WTC11 (cell line): Measurements from ENCODE around the gene CACNA2D1. TPM values are rescaled to one million over a fixed set of nuclear protein-coding genes. Genes with fewer than 3 reads are reported as not detected.

Experiments used
- ATAC-seq: fragments of 200-7000 bp; cut with Tn5 transposase; 2 replicates; pipeline ENCODE4 v1.10.0; 2021; ENCODE audit warnings: mild to moderate bottlenecking, moderate library complexity
- CTCF ChIA-PET: fragments of 300-600 bp; sonication (Branson Sonifier 250); formaldehyde crosslinking; loops from one replicate; lab custom pipeline; 2021; ENCODE audit warnings: antibody characterized with exemption; lab: Charles Lee
- POLR2A ChIA-PET: fragments of 350-600 bp; sonication (Branson Sonifier 250); formaldehyde crosslinking; loops from one replicate; lab custom pipeline; 2021; ENCODE audit warnings: antibody characterized with exemption; lab: Charles Lee
- DNase-seq: peaks from one replicate; pipeline ENCODE4 v3.0.0; 2021; ENCODE audit warnings: low spot score
- H3K27ac Mint-ChIP-seq: 2 replicates; pipeline ENCODE4 v1.8.0; 2021; ENCODE audit warnings: mixed read lengths
- H3K27me3 Mint-ChIP-seq: 2 replicates; pipeline ENCODE4 v1.8.0; 2021; ENCODE audit warnings: low read depth, mild to moderate bottlenecking, moderate library complexity, mixed read lengths
- H3K36me3 Mint-ChIP-seq: 2 replicates; pipeline ENCODE4 v1.8.0; 2021; ENCODE audit warnings: mixed read lengths
- H3K4me1 Mint-ChIP-seq: 2 replicates; pipeline ENCODE4 v1.8.0; 2022; ENCODE audit warnings: mixed read lengths
- H3K4me3 Mint-ChIP-seq: 2 replicates; pipeline ENCODE4 v1.8.0; 2021; ENCODE audit warnings: mild to moderate bottlenecking, moderate library complexity, mixed read lengths
- H3K9me3 Mint-ChIP-seq: 2 replicates; pipeline ENCODE4 v1.8.0; 2021; ENCODE audit warnings: mixed read lengths
- JAZF1 ChIP-seq: fragments of 250-450 bp; sonication (Bioruptor Pico); IDR thresholded peaks from 2 replicates; pipeline ENCODE4 v1.9.0; 2021; ENCODE audit warnings: moderate library complexity, mild to moderate bottlenecking, inconsistent platforms
- NR1H2 ChIP-seq: sonication (generic); formaldehyde crosslinking; IDR thresholded peaks from 2 replicates; pipeline ENCODE4 v1.9.0; 2021; ENCODE audit warnings: mild to moderate bottlenecking, moderate library complexity, missing genetic modification reagents
- NR2C2 ChIP-seq: sonication (generic); formaldehyde crosslinking; IDR thresholded peaks from 2 replicates; pipeline ENCODE4 v1.8.0; 2022; ENCODE audit warnings: mild to moderate bottlenecking, missing genetic modification reagents
- SP1 ChIP-seq: sonication (generic); formaldehyde crosslinking; conservative IDR thresholded peaks from 2 replicates; pipeline ENCODE4 v1.8.1; 2022; ENCODE audit warnings: missing genetic modification reagents
- ZNF396 ChIP-seq: fragments of 250-450 bp; sonication (Bioruptor Pico); IDR thresholded peaks from 2 replicates; pipeline ENCODE4 v1.8.0; 2021; ENCODE audit warnings: mild to moderate bottlenecking, moderate library complexity, borderline replicate concordance
- ZNF416 ChIP-seq: fragments of 250-450 bp; sonication (Bioruptor Pico); IDR thresholded peaks from 2 replicates; pipeline ENCODE4 v1.9.0; 2021; ENCODE audit warnings: mild to moderate bottlenecking, inconsistent platforms
- total RNA-seq: library from RNA; stranded (reverse); gene quantifications from 3 replicates; pipeline ENCODE4 v1.2.3, GENCODE V29; 2021
- TF ChIP-seq, protein P1 (sequence below): fragments of 250-450 bp; sonication (Bioruptor Pico); IDR thresholded peaks from 2 replicates; pipeline ENCODE4 v1.9.0; 2021; ENCODE audit warnings: mild to moderate bottlenecking
- TF ChIP-seq, protein P2 (sequence below): sonication (generic); formaldehyde crosslinking; IDR thresholded peaks from 2 replicates; pipeline ENCODE4 v1.8.1; 2023; ENCODE audit warnings: mild to moderate bottlenecking, missing genetic modification reagents
- TF ChIP-seq, protein P3 (sequence below): fragments of 200-600 bp; IDR thresholded peaks from 2 replicates; pipeline ENCODE4 v1.8.0; 2022; ENCODE audit warnings: antibody characterized with exemption
- TF ChIP-seq, protein P4 (sequence below): sonication (generic); formaldehyde crosslinking; IDR thresholded peaks from 2 replicates; pipeline ENCODE4 v1.8.1; 2023; ENCODE audit warnings: mild to moderate bottlenecking, missing genetic modification reagents, moderate library complexity
- TF ChIP-seq, protein P5 (sequence below): sonication (generic); formaldehyde crosslinking; IDR thresholded peaks from 2 replicates; pipeline ENCODE4 v1.8.1; 2022; ENCODE audit warnings: low read depth, mild to moderate bottlenecking, moderate library complexity, missing genetic modification reagents, borderline replicate concordance

The CACNA2D1 gene
- total RNA-seq, 1 experiment from 2014 or later: 33.3 TPM

DNA sequence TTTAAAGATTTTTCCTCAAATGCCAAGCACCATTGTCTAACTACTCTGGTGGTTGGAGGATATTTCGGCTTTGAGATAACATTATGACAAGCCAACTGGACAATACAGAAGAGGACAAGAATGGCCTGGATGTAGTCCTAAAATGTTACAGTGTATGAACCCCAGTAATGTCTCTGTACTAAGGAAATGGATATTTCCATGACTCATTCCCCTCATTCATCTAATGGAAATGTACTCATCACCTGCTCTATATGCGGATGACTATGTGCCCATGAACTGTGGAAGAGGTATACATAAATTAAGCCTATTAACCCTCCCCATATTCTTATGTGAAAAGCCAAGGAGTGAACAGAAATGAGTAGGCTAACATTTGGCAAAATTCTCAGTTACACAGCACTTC is 207.9 kb downstream of the CACNA2D1 start:
- CTCF ChIA-PET: no interaction called here
- no peak for DNase-seq
- no peaks in the 10 kb centered on the region for H3K9me3 Mint-ChIP-seq
- TF ChIP-seq SP1 (CRISPR knock-in tag): no peak
- TF ChIP-seq, protein P1, sequence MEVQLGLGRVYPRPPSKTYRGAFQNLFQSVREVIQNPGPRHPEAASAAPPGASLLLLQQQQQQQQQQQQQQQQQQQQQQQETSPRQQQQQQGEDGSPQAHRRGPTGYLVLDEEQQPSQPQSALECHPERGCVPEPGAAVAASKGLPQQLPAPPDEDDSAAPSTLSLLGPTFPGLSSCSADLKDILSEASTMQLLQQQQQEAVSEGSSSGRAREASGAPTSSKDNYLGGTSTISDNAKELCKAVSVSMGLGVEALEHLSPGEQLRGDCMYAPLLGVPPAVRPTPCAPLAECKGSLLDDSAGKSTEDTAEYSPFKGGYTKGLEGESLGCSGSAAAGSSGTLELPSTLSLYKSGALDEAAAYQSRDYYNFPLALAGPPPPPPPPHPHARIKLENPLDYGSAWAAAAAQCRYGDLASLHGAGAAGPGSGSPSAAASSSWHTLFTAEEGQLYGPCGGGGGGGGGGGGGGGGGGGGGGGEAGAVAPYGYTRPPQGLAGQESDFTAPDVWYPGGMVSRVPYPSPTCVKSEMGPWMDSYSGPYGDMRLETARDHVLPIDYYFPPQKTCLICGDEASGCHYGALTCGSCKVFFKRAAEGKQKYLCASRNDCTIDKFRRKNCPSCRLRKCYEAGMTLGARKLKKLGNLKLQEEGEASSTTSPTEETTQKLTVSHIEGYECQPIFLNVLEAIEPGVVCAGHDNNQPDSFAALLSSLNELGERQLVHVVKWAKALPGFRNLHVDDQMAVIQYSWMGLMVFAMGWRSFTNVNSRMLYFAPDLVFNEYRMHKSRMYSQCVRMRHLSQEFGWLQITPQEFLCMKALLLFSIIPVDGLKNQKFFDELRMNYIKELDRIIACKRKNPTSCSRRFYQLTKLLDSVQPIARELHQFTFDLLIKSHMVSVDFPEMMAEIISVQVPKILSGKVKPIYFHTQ: no peak
- TF ChIP-seq JAZF1 (CRISPR knock-in tag): no peak
- TF ChIP-seq, all 79 proteins: peak for 0
- H3K4me1 Mint-ChIP-seq: peaks cover 25% of the 10 kb centered on the region
- no peaks in the 10 kb centered on the region for H3K36me3 Mint-ChIP-seq
- H3K4me3 Mint-ChIP-seq: no peak overlapping the region
- no peaks in the 10 kb centered on the region for H3K27me3 Mint-ChIP-seq
- no peak overlapping the region for H3K27ac Mint-ChIP-seq
- POLR2A ChIA-PET: no interaction called here
- no peak for ATAC-seq

DNA sequence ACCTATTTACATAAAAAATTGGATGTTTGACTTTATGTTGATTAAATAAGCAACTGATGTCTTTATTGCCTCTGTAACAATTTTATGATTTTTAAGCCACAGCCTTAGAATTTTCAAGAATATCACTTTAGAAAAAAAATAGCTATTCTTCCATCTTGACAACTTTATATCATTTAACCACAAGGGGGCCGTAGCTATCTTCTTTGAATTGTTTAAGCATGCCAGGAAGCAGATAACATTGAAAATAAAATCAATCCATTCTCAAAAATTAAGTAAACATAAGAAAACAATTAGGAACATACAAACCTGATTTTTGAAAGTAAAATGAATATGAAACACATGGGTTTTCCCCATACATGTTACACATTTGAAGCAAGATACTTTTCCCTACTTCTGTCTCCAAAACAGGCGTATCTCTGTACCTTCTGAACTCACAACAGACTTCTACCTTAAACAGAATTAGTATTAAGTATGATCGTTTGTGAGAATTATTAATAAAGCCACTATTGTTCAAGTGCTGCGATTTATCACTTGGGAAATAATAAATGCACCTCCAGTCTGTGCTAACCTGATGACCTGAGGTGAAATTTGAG is 209.0 kb downstream of the CACNA2D1 start:
- ATAC-seq: no peak
- H3K27ac Mint-ChIP-seq: no peak overlapping the region

DNA sequence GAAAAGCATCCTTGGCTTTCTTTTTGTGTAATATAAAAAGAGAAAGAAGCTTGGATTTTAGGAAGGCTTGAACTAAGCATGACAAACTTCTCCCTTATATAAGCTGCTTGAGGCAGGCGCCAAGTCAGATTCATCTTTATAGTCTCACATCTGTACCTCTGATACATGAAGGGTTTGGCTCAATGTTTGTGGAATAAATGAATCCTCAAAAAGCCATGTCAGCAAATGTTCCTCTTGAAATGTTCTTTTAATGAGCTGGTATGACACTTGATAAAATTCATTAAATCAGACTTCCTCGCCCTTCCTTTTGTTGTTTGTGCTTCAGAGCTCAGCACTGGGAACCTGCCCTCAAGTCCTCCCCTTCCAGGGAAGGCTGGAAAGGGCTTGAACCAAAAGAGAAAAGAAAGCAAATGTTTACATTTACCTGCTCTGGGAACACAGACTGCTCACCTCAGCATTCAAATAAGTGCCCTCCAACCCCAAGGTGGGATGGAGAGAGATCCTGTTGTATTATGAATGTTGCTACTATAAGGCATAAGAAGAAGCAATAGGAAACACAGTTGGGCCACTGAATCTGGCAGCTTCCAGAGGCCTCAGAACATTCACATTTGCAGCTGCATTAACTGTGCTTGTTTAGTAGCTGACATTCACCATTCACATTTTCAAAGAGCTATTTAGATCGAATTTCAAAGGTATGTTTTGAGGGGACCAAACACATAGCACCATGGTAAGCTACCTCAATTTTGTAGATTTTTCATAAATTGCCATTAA is 212.6 kb downstream of the CACNA2D1 start:
- TF ChIP-seq, protein P2, sequence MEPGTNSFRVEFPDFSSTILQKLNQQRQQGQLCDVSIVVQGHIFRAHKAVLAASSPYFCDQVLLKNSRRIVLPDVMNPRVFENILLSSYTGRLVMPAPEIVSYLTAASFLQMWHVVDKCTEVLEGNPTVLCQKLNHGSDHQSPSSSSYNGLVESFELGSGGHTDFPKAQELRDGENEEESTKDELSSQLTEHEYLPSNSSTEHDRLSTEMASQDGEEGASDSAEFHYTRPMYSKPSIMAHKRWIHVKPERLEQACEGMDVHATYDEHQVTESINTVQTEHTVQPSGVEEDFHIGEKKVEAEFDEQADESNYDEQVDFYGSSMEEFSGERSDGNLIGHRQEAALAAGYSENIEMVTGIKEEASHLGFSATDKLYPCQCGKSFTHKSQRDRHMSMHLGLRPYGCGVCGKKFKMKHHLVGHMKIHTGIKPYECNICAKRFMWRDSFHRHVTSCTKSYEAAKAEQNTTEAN (CRISPR knock-in tag): no peak
- TF ChIP-seq, protein P3, sequence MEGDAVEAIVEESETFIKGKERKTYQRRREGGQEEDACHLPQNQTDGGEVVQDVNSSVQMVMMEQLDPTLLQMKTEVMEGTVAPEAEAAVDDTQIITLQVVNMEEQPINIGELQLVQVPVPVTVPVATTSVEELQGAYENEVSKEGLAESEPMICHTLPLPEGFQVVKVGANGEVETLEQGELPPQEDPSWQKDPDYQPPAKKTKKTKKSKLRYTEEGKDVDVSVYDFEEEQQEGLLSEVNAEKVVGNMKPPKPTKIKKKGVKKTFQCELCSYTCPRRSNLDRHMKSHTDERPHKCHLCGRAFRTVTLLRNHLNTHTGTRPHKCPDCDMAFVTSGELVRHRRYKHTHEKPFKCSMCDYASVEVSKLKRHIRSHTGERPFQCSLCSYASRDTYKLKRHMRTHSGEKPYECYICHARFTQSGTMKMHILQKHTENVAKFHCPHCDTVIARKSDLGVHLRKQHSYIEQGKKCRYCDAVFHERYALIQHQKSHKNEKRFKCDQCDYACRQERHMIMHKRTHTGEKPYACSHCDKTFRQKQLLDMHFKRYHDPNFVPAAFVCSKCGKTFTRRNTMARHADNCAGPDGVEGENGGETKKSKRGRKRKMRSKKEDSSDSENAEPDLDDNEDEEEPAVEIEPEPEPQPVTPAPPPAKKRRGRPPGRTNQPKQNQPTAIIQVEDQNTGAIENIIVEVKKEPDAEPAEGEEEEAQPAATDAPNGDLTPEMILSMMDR: no peak
- no peak for TF ChIP-seq ZNF396
- TF ChIP-seq NR1H2 (CRISPR knock-in tag): no peak
- TF ChIP-seq, protein P4, sequence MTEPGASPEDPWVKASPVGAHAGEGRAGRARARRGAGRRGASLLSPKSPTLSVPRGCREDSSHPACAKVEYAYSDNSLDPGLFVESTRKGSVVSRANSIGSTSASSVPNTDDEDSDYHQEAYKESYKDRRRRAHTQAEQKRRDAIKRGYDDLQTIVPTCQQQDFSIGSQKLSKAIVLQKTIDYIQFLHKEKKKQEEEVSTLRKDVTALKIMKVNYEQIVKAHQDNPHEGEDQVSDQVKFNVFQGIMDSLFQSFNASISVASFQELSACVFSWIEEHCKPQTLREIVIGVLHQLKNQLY: no peak
- no peak for TF ChIP-seq ZNF416 (CRISPR knock-in tag)
- no peak for TF ChIP-seq NR2C2 (CRISPR knock-in tag)
- TF ChIP-seq, protein P5, sequence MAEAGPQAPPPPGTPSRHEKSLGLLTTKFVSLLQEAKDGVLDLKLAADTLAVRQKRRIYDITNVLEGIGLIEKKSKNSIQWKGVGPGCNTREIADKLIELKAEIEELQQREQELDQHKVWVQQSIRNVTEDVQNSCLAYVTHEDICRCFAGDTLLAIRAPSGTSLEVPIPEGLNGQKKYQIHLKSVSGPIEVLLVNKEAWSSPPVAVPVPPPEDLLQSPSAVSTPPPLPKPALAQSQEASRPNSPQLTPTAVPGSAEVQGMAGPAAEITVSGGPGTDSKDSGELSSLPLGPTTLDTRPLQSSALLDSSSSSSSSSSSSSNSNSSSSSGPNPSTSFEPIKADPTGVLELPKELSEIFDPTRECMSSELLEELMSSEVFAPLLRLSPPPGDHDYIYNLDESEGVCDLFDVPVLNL (CRISPR knock-in tag): no peak
- no peaks in the 10 kb centered on the region for H3K36me3 Mint-ChIP-seq
- no peak for DNase-seq
- peaks cover 26% of the 10 kb centered on the region for H3K4me1 Mint-ChIP-seq
- H3K27me3 Mint-ChIP-seq: no peaks in the 10 kb centered on the region
- ChIA-PET POLR2A (no interaction called here), CTCF (interaction anchor here (0.6 to 1.3 kb wide), 5 partner anchors 57 to 341 kb away, joined by 3 to 4 read pairs (median 3); no protein-coding TSS in a partner anchor)
- H3K4me3 Mint-ChIP-seq: no peak overlapping the region; the same call in 1 of the 2 replicates
- peak overlapping the region; percentile 59 for H3K27ac Mint-ChIP-seq
- ATAC-seq: peak; percentile 72
- H3K9me3 Mint-ChIP-seq: no peaks in the 10 kb centered on the region

More for the DNA sequence above, 209.0 kb downstream of the CACNA2D1 start:
- no peaks in the 10 kb centered on the region for H3K36me3 Mint-ChIP-seq
- H3K27me3 Mint-ChIP-seq: no peaks in the 10 kb centered on the region
- ChIA-PET CTCF (interaction anchor here (0.6 to 1.6 kb wide), 28 partner anchors 8 to 465 kb away, joined by 3 to 10 read pairs (median 4); no protein-coding TSS in a partner anchor), POLR2A (no interaction called here)
- TF ChIP-seq, protein P3: peak; percentile 48
- TF ChIP-seq, protein P2 (CRISPR knock-in tag): no peak
- DNase-seq: no peak
- H3K4me1 Mint-ChIP-seq: peaks cover 28% of the 10 kb centered on the region
- no peak overlapping the region for H3K4me3 Mint-ChIP-seq
- H3K9me3 Mint-ChIP-seq: no peaks in the 10 kb centered on the region
